Activated naive CD8-positive, alpha-beta T cell treated with anti-CD3 and anti-CD28 coated beads for 36 hours (primary cell): ENCODE measurements around the gene ZNF385C. TPM values are rescaled to one million over a fixed set of nuclear protein-coding genes. Genes with fewer than 3 reads are reported as not detected.

Experiments used
- DNase-seq: peaks from one replicate; pipeline ENCODE4 v3.0.0; 2021
- H3K27ac Mint-ChIP-seq: one replicate; pipeline ENCODE4 v1.8.0; 2022; ENCODE audit warnings: mild to moderate bottlenecking, moderate library complexity, mixed read lengths
- H3K27me3 Mint-ChIP-seq: one replicate; pipeline ENCODE4 v1.8.0; 2022; ENCODE audit warnings: mild to moderate bottlenecking, mixed read lengths
- H3K36me3 Mint-ChIP-seq: one replicate; pipeline ENCODE4 v1.8.0; 2021; ENCODE audit warnings: mild to moderate bottlenecking, mixed read lengths
- H3K4me1 Mint-ChIP-seq: one replicate; pipeline ENCODE4 v1.8.0; 2021; ENCODE audit warnings: mixed read lengths
- H3K4me3 Mint-ChIP-seq: one replicate; pipeline ENCODE4 v1.8.0; 2022; ENCODE audit warnings: mild to moderate bottlenecking, moderate library complexity, mixed read lengths
- H3K9me3 Mint-ChIP-seq: one replicate; pipeline ENCODE4 v1.8.0; 2022; ENCODE audit warnings: mixed read lengths
- total RNA-seq, 2 experiments: library from RNA; stranded (reverse); gene quantifications; one replicate each; pipeline ENCODE4 v1.2.3, GENCODE V29; 2021

ZNF385C gene
- total RNA-seq, 2 experiments from 2014 or later, result 0.92 to 1.2 TPM

- no peaks in the 10 kb centered on the region for H3K27me3 Mint-ChIP-seq
- H3K9me3 Mint-ChIP-seq, result no peaks in the 10 kb centered on the region
- DNase-seq, result no peak
- no peak overlapping the region for H3K4me3 Mint-ChIP-seq
- H3K27ac Mint-ChIP-seq, result peak overlapping the region; percentile 7
- H3K4me1 Mint-ChIP-seq, result peaks cover 48% of the 10 kb centered on the region
- H3K36me3 Mint-ChIP-seq, result peaks cover 22% of the 10 kb centered on the region
Observed at GRCh38 chr17:42131232-42131631, 33.0 kb upstream of the ZNF385C start.

- H3K4me3 Mint-ChIP-seq, result no peak overlapping the region
- H3K4me1 Mint-ChIP-seq, result peaks cover 40% of the 10 kb centered on the region
- no peak for DNase-seq
- H3K9me3 Mint-ChIP-seq, result no peaks in the 10 kb centered on the region
- no peaks in the 10 kb centered on the region for H3K27me3 Mint-ChIP-seq
- peak overlapping the region; percentile 3 for H3K27ac Mint-ChIP-seq
- peaks cover 19% of the 10 kb centered on the region for H3K36me3 Mint-ChIP-seq
Observed at GRCh38 chr17:42130310-42130936, 32.1 kb upstream of the ZNF385C start.

- peak overlapping the region; percentile 85 for H3K27ac Mint-ChIP-seq
- no peaks in the 10 kb centered on the region for H3K9me3 Mint-ChIP-seq
- no peak overlapping the region for H3K4me3 Mint-ChIP-seq
- H3K4me1 Mint-ChIP-seq, result peaks cover 35% of the 10 kb centered on the region
- peaks cover 17% of the 10 kb centered on the region for H3K36me3 Mint-ChIP-seq
- DNase-seq, result no peak
- H3K27me3 Mint-ChIP-seq, result no peaks in the 10 kb centered on the region
Observed at GRCh38 chr17:42129109-42129837, 31.0 kb upstream of the ZNF385C start.

- Mint-ChIP-seq H3K27me3 (no peaks in the 10 kb centered on the region), H3K36me3 (peaks cover 21% of the 10 kb centered on the region), H3K4me3 (no peak overlapping the region), H3K9me3 (no peaks in the 10 kb centered on the region), H3K27ac (peak overlapping the region; percentile 85), H3K4me1 (peaks cover 16% of the 10 kb centered on the region)
- no peak for DNase-seq
Observed at GRCh38 chr17:42127414-42127813, 29.1 kb upstream of the ZNF385C start.

- DNase-seq, result no peak
- Mint-ChIP-seq H3K36me3 (peaks cover 21% of the 10 kb centered on the region), H3K27ac (peak overlapping the region; percentile 46), H3K4me3 (no peak overlapping the region), H3K9me3 (no peaks in the 10 kb centered on the region), H3K27me3 (no peaks in the 10 kb centered on the region), H3K4me1 (peaks cover 10% of the 10 kb centered on the region)
Observed at GRCh38 chr17:42126836-42127235, 28.6 kb upstream of the ZNF385C start.

- no peaks in the 10 kb centered on the region for H3K9me3 Mint-ChIP-seq
- no peak overlapping the region for H3K27ac Mint-ChIP-seq
- peaks cover 10% of the 10 kb centered on the region for H3K4me1 Mint-ChIP-seq
- H3K36me3 Mint-ChIP-seq, result peaks cover 18% of the 10 kb centered on the region
- no peak for DNase-seq
- no peak overlapping the region for H3K4me3 Mint-ChIP-seq
- H3K27me3 Mint-ChIP-seq, result no peaks in the 10 kb centered on the region
Observed at GRCh38 chr17:42125565-42125964, 27.3 kb upstream of the ZNF385C start.

GRCh38 chr17:42124256-42124655 lies 26.0 kb upstream of the ZNF385C start:
- DNase-seq, result no peak
- H3K9me3 Mint-ChIP-seq, result no peaks in the 10 kb centered on the region
- H3K27me3 Mint-ChIP-seq, result no peaks in the 10 kb centered on the region
- H3K4me1 Mint-ChIP-seq, result peaks cover 18% of the 10 kb centered on the region
- H3K36me3 Mint-ChIP-seq, result peaks cover 16% of the 10 kb centered on the region
- no peak overlapping the region for H3K27ac Mint-ChIP-seq
- no peak overlapping the region for H3K4me3 Mint-ChIP-seq

- Mint-ChIP-seq H3K4me3 (peak within 1 kb of the TSS; percentile 74), H3K4me1 (peaks cover 19% of the 10 kb centered on the region), H3K27ac (no peak within 1 kb of the TSS), H3K9me3 (no peaks in the 10 kb centered on the region), H3K27me3 (no peaks in the 10 kb centered on the region), H3K36me3 (peaks cover 12% of the 10 kb centered on the region)
- DNase-seq, result no peak
Observed at GRCh38 chr17:42122371-42123303, 24.4 kb upstream of the ZNF385C start, which contains the start of gene HSPB9. TSS of gene HSPB9 (plus strand) at chr17:42122804. CDS start at chr17:42122851, 47 bp downstream.

- peaks cover 28% of the 10 kb centered on the region for H3K4me1 Mint-ChIP-seq
- peak within 1 kb of the TSS; percentile 74 for H3K4me3 Mint-ChIP-seq
- H3K27ac Mint-ChIP-seq, result peak within 1 kb of the TSS; percentile 77
- no peaks in the 10 kb centered on the region for H3K9me3 Mint-ChIP-seq
- peak; percentile 85 for DNase-seq
- H3K36me3 Mint-ChIP-seq, result peaks cover 19% of the 10 kb centered on the region
- H3K27me3 Mint-ChIP-seq, result no peaks in the 10 kb centered on the region
Observed at GRCh38 chr17:42120770-42121769, 22.8 kb upstream of the ZNF385C start, which contains the start of gene KAT2A. TSS of gene KAT2A (minus strand) at chr17:42121367. CDS start at chr17:42121304, 63 bp downstream.

GRCh38 chr17:42120161-42120769 lies 22.0 kb upstream of the ZNF385C start:
- Mint-ChIP-seq H3K27ac (peak overlapping the region; percentile 11), H3K9me3 (no peaks in the 10 kb centered on the region), H3K27me3 (no peaks in the 10 kb centered on the region), H3K4me1 (peaks cover 28% of the 10 kb centered on the region), H3K4me3 (peak overlapping the region; percentile 74), H3K36me3 (peaks cover 19% of the 10 kb centered on the region)
- DNase-seq, result no peak

- DNase-seq, result no peak
- no peak overlapping the region for H3K27ac Mint-ChIP-seq
- peaks cover 28% of the 10 kb centered on the region for H3K4me1 Mint-ChIP-seq
- peaks cover 18% of the 10 kb centered on the region for H3K36me3 Mint-ChIP-seq
- H3K9me3 Mint-ChIP-seq, result no peaks in the 10 kb centered on the region
- H3K4me3 Mint-ChIP-seq, result no peak overlapping the region
- no peaks in the 10 kb centered on the region for H3K27me3 Mint-ChIP-seq
Observed at GRCh38 chr17:42119301-42119700, 21.0 kb upstream of the ZNF385C start.

GRCh38 chr17:42118545-42118944 lies 20.3 kb upstream of the ZNF385C start:
- H3K36me3 Mint-ChIP-seq, result peaks cover 16% of the 10 kb centered on the region
- peak; percentile 62 for DNase-seq
- peaks cover 28% of the 10 kb centered on the region for H3K4me1 Mint-ChIP-seq
- peak overlapping the region; percentile 27 for H3K4me3 Mint-ChIP-seq
- peak overlapping the region; percentile 22 for H3K27ac Mint-ChIP-seq
- H3K27me3 Mint-ChIP-seq, result no peaks in the 10 kb centered on the region
- no peaks in the 10 kb centered on the region for H3K9me3 Mint-ChIP-seq

- no peaks in the 10 kb centered on the region for H3K27me3 Mint-ChIP-seq
- H3K4me1 Mint-ChIP-seq, result peaks cover 28% of the 10 kb centered on the region
- H3K36me3 Mint-ChIP-seq, result peaks cover 13% of the 10 kb centered on the region
- H3K4me3 Mint-ChIP-seq, result no peak overlapping the region
- H3K9me3 Mint-ChIP-seq, result no peaks in the 10 kb centered on the region
- DNase-seq, result no peak
- H3K27ac Mint-ChIP-seq, result peak overlapping the region; percentile 22
Observed at GRCh38 chr17:42118126-42118510, 19.8 kb upstream of the ZNF385C start.
